ENCODE data around the gene RPH3AL.

GRCh38 chr17:378068-378467 is 25.5 kb upstream of the RPH3AL start:
- TF ChIP-seq CTCF (tag by site-specific recombination; IDR thresholded peaks at IDR 0.05) (no peak), ZNF600 (tag by site-specific recombination; IDR thresholded peaks at IDR 0.05) (no peak), HOXA7 (CRISPR knock-in tag; IDR thresholded peaks at IDR 0.05; ENCODE audit: borderline replicate concordance) (no peak), ZNF660 (tag by site-specific recombination; IDR thresholded peaks at IDR 0.05) (no peak), BCL11A (tag by site-specific recombination; IDR thresholded peaks at IDR 0.05; ENCODE audit: low read depth) (no peak), KLF17 (tag by site-specific recombination; IDR thresholded peaks at IDR 0.05) (no peak), ZNF274 (IDR thresholded peaks at IDR 0.05; ENCODE audit: low read length) (no peak), ZNF274 (tag by site-specific recombination; IDR thresholded peaks at IDR 0.05; ENCODE audit: borderline replicate concordance) (no peak), TCF7L2 (IDR thresholded peaks at IDR 0.05; ENCODE audit: borderline replicate concordance, low read depth, low read length) (no peak), ZFP37 (tag by site-specific recombination; IDR thresholded peaks at IDR 0.05) (no peak)
